NCI-H2227 (cell line): Measurements from ENCODE around the gene CIROP.
A peak's percentile ranks its signal among the peaks of the same experiment; 100 is the strongest.

Experiments
- DNase-seq: peaks from one replicate; lab custom pipeline; 2025; ENCODE audit not compliant: unreplicated experiment; lab: John Stamatoyannopoulos, UW

CIROP gene, protein sequence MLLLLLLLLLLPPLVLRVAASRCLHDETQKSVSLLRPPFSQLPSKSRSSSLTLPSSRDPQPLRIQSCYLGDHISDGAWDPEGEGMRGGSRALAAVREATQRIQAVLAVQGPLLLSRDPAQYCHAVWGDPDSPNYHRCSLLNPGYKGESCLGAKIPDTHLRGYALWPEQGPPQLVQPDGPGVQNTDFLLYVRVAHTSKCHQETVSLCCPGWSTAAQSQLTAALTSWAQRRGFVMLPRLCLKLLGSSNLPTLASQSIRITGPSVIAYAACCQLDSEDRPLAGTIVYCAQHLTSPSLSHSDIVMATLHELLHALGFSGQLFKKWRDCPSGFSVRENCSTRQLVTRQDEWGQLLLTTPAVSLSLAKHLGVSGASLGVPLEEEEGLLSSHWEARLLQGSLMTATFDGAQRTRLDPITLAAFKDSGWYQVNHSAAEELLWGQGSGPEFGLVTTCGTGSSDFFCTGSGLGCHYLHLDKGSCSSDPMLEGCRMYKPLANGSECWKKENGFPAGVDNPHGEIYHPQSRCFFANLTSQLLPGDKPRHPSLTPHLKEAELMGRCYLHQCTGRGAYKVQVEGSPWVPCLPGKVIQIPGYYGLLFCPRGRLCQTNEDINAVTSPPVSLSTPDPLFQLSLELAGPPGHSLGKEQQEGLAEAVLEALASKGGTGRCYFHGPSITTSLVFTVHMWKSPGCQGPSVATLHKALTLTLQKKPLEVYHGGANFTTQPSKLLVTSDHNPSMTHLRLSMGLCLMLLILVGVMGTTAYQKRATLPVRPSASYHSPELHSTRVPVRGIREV

GRCh38 chr14:23104591-23105347 is at the start of gene CIROP:
TSS of gene CIROP (minus strand) at chr14:23104989. CDS start at chr14:23104920, 69 bp downstream.
- DNase-seq, result peak; percentile 27

DNA sequence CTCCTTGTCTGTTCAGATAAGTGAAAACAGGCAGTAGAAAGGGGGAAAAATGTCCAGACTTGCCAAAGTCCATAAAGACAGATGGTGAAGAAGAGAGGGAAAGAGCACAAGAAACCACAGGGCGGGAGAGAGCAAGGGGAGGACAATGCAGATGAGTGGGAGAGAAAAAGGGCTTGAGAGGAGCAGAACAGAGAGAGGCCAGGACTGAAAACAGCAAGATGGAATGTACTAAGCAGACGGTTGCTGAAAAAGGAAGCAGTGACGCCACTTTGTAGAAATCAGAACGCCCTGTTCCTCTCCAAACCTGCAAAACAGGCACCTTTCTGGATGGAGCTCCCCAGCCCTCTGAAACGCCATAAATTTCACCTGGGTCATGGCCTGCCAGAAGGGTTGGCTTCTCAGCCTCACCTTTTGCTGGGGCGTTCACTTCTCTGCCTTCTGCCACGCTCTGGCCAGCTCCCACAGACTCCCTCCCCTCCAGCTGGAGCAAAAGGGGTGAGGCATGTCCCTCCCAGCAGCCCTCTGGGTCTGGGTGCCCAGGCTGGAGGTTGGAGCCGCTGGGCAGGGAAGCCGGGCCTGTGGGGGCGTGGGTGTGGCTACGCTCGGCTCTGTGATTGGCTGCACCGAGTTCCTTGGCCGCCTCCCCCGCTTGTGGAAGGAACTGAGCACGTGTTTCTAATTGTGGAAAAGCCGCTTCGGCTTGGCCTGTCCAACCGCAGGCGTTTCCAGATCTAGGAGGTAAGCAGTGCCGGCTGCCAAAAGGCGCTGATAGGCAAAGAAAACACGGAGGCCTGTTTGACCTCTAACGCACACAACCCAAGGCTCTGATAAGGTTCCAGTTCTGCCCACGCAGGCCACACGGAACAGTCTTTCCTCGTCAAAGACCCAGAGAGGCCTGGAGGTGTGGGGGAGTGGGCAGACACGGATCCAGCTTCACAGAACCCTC is 49.3 kb upstream of the CIROP start:
- no peak for DNase-seq

- no peak for DNase-seq
These were observed 46.6 kb upstream of the CIROP start for GRCh38 chr14:23151342-23151741.

DNA sequence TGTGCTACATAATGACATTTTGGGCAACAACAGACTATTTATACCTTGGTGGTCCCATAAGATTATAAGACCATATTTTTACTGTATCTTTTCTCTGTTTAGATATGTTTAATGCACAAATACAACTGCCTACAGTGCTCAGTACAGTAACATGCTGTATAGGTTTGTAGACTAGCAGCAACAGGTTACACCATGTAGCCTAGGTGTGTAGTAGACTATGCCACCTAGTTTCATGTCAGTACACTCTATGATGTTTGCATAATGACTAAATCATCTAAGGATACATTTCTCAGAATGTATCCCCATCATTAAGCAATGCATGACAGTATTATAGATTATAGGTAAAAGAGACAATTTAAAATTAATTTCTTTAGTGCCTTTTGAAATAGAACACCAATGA is 45.0 kb upstream of the CIROP start:
- no peak for DNase-seq

GRCh38 chr14:23148591-23149249 is 43.9 kb upstream of the CIROP start:
- DNase-seq, result no peak

DNA sequence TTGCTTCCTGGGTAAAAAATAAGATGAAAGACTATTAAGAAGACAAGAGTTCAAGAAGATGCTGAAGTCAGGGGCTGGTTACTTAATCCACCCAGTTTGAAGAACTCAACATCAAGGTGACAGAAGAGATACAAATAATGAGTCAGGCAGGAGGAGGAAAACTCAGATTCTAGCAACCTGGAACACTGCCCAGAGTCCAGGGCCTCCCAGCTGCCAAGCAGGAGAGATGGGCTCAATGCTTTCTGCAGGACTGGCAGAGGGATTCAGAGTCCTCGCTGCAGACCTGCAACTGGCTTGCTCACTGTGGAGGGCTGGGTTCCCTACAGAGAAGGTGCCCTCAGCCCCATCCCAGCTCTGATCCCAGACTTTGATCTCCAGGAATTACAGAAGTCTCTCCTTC is 42.9 kb upstream of the CIROP start:
- no peak for DNase-seq

DNA sequence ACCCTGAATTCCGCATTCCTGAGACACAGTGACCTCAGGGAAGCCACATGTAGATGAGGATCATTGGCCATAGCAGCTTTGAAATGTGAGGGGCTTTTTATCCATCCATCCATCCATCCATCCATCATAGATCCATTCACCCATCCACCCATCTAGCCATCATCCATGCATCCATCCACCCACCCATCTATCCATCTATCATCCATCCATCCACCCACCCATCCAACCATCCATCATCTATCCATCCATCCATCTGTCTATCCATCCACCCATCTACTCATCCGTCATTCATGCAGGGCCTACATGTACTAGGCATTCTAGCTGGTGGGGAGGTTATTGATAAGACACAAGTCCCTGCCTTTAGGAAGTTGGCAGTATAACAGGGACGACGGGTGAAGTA is 42.2 kb upstream of the CIROP start:
- DNase-seq, result no peak

DNA sequence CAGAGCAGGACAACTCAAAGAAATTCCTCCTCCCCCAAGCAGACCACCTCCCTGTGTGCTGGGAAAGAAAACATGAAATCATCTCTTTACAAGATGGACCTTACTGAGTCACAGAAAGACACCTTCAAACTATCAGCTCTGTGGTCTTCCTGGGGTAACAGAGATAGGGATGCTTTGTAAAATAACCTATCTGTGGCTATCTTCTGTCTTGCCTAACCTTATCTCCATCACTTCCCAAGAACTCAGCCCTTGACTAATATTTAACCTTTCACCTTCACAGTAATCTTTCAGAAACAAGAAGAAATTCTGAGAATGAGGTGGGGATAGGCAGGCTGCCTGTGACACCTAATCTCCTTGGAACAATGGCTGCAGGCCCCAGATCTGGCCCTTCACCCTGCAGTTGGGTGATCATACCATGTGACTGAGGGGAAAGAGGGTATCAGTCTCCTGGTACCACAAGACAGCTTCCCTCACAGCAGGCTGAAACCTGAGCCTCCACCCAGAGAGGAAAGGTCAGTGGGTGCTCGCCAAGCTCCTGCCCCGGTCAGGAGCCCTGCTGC is 41.6 kb upstream of the CIROP start:
- DNase-seq, result no peak

DNA sequence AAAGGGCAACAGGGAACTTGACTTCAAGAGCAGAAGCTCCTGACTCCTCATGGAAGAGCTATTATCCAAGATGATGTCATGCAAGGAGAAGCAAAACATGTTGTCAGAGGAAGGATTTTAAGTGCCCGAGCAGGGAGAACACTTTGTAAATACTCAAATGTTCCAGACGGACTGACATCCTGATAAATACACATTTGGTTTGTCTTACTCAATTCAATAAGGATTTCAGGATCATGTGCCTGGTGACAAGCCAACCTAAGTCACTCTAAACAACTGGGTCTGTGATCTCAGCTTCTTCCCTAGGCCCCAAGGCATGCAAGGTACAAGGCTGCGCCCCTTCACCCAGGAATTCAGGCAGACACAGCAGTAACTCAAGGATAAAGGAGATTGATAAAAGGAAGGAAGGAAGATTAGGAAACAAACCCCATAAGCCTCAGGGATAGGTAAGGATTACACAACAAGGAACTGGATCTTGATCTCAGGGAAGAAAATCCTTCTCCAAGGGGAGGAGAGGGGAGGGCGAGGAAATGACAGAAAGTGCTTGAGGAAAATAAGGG is 41.1 kb upstream of the CIROP start:
- no peak for DNase-seq

DNA sequence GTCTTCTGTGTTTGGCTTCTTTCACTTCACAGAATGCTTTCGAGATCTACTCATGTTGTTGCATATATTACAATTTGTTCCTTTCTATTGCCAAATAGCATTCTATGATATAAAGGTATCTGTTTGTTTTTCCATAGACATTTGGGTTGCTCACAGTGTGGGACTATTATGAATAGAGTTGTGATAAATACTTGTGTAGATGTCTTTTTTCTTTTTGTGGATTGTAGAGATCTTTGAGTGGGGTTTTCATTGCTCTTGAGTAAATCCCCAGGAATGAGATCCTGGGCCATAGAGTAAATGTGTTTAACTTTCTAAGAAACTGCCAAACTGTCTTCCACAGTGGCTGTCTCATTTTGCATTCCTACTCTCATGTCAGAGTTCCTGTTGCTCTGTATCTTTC is 39.1 kb upstream of the CIROP start:
- DNase-seq, result no peak

GRCh38 chr14:23142826-23143225 is 38.0 kb upstream of the CIROP start:
- DNase-seq, result no peak

DNA sequence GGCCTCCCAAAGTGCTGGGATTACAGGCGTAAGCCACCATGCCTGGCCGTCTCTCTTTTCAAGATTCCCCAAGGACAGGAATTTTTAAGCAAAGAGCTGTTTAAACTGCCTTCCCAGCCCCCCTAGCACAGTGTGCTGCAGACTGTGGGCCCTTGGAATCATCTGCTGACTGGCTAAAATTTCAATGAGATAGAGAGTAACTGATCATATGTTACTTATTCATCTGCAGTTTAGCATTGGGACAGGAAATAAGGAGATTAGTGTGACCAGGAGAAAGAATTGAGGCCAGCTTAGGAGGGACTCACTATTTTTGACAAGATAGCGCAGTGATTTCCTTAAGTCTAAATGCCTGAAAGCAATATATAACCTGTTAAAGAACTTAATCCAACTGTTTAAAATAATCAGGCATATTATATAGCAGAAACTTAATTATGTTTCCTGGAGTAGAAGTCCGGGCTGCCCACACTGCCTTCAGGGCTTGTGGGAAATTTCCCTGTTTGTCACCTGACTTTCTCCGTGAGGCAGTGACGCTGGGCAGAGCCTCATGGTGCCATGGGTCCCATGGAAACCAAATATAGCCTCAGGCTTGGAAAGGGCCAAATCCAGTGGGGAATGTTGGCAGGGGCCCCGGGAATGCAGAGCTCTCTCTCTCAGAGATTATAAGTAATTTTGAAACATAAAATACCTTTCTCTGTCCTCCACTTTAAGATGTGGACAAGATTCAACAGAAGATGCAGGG is 37.1 kb upstream of the CIROP start:
- DNase-seq, result no peak

DNA sequence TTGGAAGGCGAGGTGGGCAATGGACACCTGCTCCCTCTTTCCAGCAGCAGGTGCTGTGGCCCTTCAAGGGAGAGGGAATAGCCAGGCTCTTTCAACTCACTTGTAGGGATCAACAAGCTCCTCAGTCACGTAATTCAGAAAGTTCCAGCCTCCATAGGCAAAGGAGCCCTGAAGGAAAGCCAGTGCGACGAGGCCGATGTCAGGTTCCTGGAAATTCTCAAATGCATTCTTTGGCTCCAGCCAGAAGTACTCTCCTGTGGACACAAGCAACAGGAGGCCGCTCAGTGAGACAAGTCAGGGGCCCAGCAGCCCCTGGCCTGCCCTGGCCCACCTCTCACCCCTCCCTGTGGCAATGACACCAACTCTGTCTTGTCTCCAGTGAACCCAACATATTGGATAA is 35.6 kb upstream of the CIROP start:
- no peak for DNase-seq

DNA sequence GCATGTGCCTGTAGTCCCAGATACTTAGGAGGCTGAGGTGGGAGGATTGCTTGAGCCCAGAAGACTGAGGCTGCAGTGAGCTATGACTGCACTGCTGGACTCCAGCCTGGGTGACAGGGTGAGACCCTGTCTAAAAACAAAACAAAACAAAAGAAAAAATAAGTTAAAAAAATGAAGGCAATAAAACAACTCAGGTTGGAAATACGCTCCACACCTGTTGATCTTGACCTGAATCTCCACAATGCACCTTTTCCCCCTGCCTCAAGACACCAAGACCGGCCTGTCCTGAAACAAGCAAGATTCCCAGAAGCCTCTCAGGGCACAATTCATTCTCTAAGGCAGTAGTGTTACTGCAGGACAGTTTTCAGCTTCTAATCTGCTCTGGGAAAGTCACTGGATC is 35.1 kb upstream of the CIROP start:
- no peak for DNase-seq

- no peak for DNase-seq
These were observed 33.2 kb upstream of the CIROP start for GRCh38 chr14:23137813-23138535.

GRCh38 chr14:23137192-23137812 is 32.5 kb upstream of the CIROP start:
- DNase-seq, result no peak

DNA sequence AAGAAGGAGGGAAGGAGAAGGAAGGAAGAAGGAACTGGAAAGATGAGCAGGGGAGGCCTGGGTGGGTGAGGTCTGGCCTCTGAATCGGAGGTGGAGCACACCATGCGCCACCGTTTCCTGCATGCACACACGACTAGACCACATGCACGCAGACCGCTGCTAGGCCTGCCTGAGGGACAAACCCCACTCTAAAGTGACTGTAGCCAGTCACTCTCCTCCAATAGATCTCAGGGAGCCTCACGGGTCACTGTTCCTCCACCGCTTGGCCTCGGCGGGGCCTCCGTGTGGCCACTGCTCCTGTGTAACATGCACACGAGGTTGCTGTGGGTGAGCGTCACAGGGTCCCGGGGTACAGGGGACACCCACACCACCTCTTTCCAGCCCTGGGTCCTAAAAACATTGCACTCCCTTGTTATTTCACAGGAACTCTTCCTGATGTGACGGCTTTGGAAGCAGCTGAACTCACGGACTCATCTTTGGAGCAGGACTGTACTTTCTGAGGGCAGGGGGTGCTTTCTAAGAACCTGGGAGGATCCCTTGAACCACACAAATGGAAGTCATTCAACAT is 31.9 kb upstream of the CIROP start:
- no peak for DNase-seq
